SH-SY5Y (cell line): Measurements from ENCODE around the gene C19orf81.

ENCODE experiments used
- GATA2 ChIP-seq: IDR thresholded peaks from 2 replicates; pipeline ENCODE4 v1.6.1; 2011; ENCODE audit warnings: mild to moderate bottlenecking, low read depth, low read length
- GATA3 ChIP-seq: IDR thresholded peaks from 2 replicates; pipeline ENCODE4 v1.6.1; 2011; ENCODE audit warnings: low read depth, mild to moderate bottlenecking, low read length, moderate library complexity

GRCh38 chr19:50696094-50696483, 46.8 kb downstream of the C19orf81 start:
- TF ChIP-seq GATA3 (no peak), GATA2 (no peak)
